WTC11 (cell line): ENCODE measurements around the gene UBE2F.

ENCODE experiments used
- ATF6 ChIP-seq: sonication (generic); formaldehyde crosslinking; IDR thresholded peaks from 2 replicates; pipeline ENCODE4 v1.8.1; 2023; ENCODE audit warnings: mild to moderate bottlenecking, missing genetic modification reagents
- CREM ChIP-seq: sonication (generic); formaldehyde crosslinking; IDR thresholded peaks from 2 replicates; pipeline ENCODE4 v1.8.1; 2022; ENCODE audit warnings: mild to moderate bottlenecking, missing genetic modification reagents, moderate library complexity
- ESRRA ChIP-seq: sonication (generic); formaldehyde crosslinking; IDR thresholded peaks from 2 replicates; pipeline ENCODE4 v1.8.1; 2022; ENCODE audit warnings: mild to moderate bottlenecking, missing genetic modification reagents, borderline replicate concordance
- FOXP1 ChIP-seq: sonication (generic); formaldehyde crosslinking; IDR thresholded peaks from 2 replicates; pipeline ENCODE4 v1.8.0; 2022; ENCODE audit warnings: missing genetic modification reagents, mild to moderate bottlenecking, moderate library complexity, borderline replicate concordance
- ZNF138 ChIP-seq: sonication (generic); formaldehyde crosslinking; conservative IDR thresholded peaks from 2 replicates; pipeline ENCODE4 v1.8.1; 2022; ENCODE audit warnings: mild to moderate bottlenecking, moderate library complexity, missing genetic modification reagents
- ZNF232 ChIP-seq: sonication (generic); formaldehyde crosslinking; IDR thresholded peaks from 2 replicates; pipeline ENCODE4 v1.8.0; 2022; ENCODE audit warnings: mild to moderate bottlenecking, missing genetic modification reagents
- ZNF512 ChIP-seq: sonication (generic); formaldehyde crosslinking; IDR thresholded peaks from 2 replicates; pipeline ENCODE4 v1.8.1; 2022; ENCODE audit warnings: missing genetic modification reagents, borderline replicate concordance
- TF ChIP-seq, protein P1 (sequence below): fragments of 200-600 bp; IDR thresholded peaks from 2 replicates; pipeline ENCODE4 v1.8.0; 2022; ENCODE audit warnings: antibody characterized with exemption
- TF ChIP-seq, protein P2 (sequence below): sonication (generic); formaldehyde crosslinking; IDR thresholded peaks from 2 replicates; pipeline ENCODE4 v1.8.0; 2022; ENCODE audit warnings: mild to moderate bottlenecking, missing genetic modification reagents

- TF ChIP-seq ZNF138, result no peak
- no peak for TF ChIP-seq ESRRA (CRISPR knock-in tag)
- no peak for TF ChIP-seq ZNF512 (CRISPR knock-in tag)
- TF ChIP-seq, protein P1, sequence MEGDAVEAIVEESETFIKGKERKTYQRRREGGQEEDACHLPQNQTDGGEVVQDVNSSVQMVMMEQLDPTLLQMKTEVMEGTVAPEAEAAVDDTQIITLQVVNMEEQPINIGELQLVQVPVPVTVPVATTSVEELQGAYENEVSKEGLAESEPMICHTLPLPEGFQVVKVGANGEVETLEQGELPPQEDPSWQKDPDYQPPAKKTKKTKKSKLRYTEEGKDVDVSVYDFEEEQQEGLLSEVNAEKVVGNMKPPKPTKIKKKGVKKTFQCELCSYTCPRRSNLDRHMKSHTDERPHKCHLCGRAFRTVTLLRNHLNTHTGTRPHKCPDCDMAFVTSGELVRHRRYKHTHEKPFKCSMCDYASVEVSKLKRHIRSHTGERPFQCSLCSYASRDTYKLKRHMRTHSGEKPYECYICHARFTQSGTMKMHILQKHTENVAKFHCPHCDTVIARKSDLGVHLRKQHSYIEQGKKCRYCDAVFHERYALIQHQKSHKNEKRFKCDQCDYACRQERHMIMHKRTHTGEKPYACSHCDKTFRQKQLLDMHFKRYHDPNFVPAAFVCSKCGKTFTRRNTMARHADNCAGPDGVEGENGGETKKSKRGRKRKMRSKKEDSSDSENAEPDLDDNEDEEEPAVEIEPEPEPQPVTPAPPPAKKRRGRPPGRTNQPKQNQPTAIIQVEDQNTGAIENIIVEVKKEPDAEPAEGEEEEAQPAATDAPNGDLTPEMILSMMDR, result no peak
- TF ChIP-seq, protein P2, sequence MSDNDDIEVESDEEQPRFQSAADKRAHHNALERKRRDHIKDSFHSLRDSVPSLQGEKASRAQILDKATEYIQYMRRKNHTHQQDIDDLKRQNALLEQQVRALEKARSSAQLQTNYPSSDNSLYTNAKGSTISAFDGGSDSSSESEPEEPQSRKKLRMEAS, result no peak
- no peak for TF ChIP-seq CREM (CRISPR knock-in tag)
- TF ChIP-seq ZNF232 (CRISPR knock-in tag), result no peak
- TF ChIP-seq FOXP1 (CRISPR knock-in tag), result no peak
- no peak for TF ChIP-seq ATF6 (CRISPR knock-in tag)
Observed at GRCh38 chr2:237932731-237933131, 34.1 kb upstream of the UBE2F start.
